HepG2 (cell line): Measurements from ENCODE around the gene DHX57. TPM values are rescaled to one million over a fixed set of nuclear protein-coding genes. Genes with fewer than 3 reads are reported as not detected.

Experiments
- ATAC-seq: fragments of 200-7000 bp; cut with Tn5 transposase; 3 replicates; pipeline ENCODE4 v1.9.1; 2020; ENCODE audit warnings: mild to moderate bottlenecking, moderate library complexity
- BruUV-seq: library from RNA; stranded (reverse); fragments of 400-500 nt; replicated peaks from 2 replicates; lab custom pipeline; 2021; lab: Mats Ljungman, UMichigan
- CTCF ChIA-PET: fragments of 300-600 bp; formaldehyde crosslinking; extraction: SDS; loops from one replicate; lab custom pipeline; 2021; ENCODE audit warnings: low total read pairs, inconsistent platforms, low intra/inter-chr PET ratio; lab: Yijun Ruan, JAX
- POLR2A ChIA-PET: fragments of 350-600 bp; sonication (Branson Sonifier 250); formaldehyde crosslinking; loops from one replicate; lab custom pipeline; 2020; ENCODE audit warnings: antibody characterized with exemption, inconsistent platforms; lab: Yijun Ruan, JAX
- DNase-seq: peaks from one replicate; pipeline ENCODE4 v3.0.0-alpha.2; 2015; ENCODE audit warnings: low spot score
- FAIRE-seq: peaks from 3 replicates; lab custom pipeline; 2011; peaks lifted over from hg19 to GRCh38; lab: Jason Lieb, UNC
- H2AFZ ChIP-seq: one replicate; pipeline ENCODE4 v1.6.1; 2011; ENCODE audit warnings: low read length, inconsistent platforms
- H3K27ac ChIP-seq: fragments of 300-600 bp; 3 replicates; pipeline ENCODE4 v1.8.0; 2011; ENCODE audit warnings: mixed run types, mild to moderate bottlenecking, mixed read lengths, low read length, inconsistent platforms; ENCODE audit not compliant: insufficient read depth; ENCODE audit errors: extremely low read length
- H3K27me3 ChIP-seq, 2 experiments: fragments of 200-600 bp in 1 of 2; 2 replicates in 1 of 2; 3 replicates in 1 of 2; pipeline versions ENCODE4 v1.6.0 to v1.8.0; 2011; ENCODE audit warnings: low read length in 2 of 2, mild to moderate bottlenecking in 2 of 2, moderate library complexity in 2 of 2, inconsistent platforms in 1 of 2; ENCODE audit not compliant: insufficient read depth in 2 of 2, control insufficient read depth in 1 of 2
- H3K36me3 ChIP-seq, 2 experiments: fragments of 200-600 bp in 1 of 2; replicated peaks in 1 of 2; 2 replicates in 1 of 2; 3 replicates in 1 of 2; pipeline versions ENCODE4 v1.5.1 to v1.8.0; 2011; ENCODE audit warnings: low read length in 2 of 2, inconsistent platforms in 1 of 2; ENCODE audit not compliant: insufficient read depth in 2 of 2, control insufficient read depth in 1 of 2
- H3K4me1 ChIP-seq: 2 replicates; pipeline ENCODE4 v1.5.1; 2012; ENCODE audit warnings: low read length, inconsistent platforms; ENCODE audit not compliant: insufficient read depth
- H3K4me2 ChIP-seq: 2 replicates; pipeline ENCODE4 v1.6.0; 2011; ENCODE audit warnings: low read depth, low read length, inconsistent platforms
- H3K4me3 ChIP-seq, 3 experiments: fragments of 200-600 bp in 1 of 3; sonication (generic), shearing (Covaris generic) in 1 of 3; replicated peaks in 1 of 3; 2 replicates each; pipeline ENCODE4 v1.5.1; 2011 to 2016; ENCODE audit warnings: low read length in 3 of 3, inconsistent platforms in 2 of 3, low read depth in 2 of 3, mild to moderate bottlenecking in 2 of 3, control low read depth in 1 of 3, mixed read lengths in 1 of 3; ENCODE audit not compliant: insufficient read depth in 1 of 3
- H3K79me2 ChIP-seq: one replicate; pipeline ENCODE4 v1.6.1; 2011; ENCODE audit warnings: low read length, inconsistent platforms; ENCODE audit not compliant: insufficient read depth
- H3K9ac ChIP-seq: 2 replicates; pipeline ENCODE4 v1.6.0; 2011; ENCODE audit warnings: mild to moderate bottlenecking, low read depth, low read length, inconsistent platforms; ENCODE audit not compliant: insufficient read depth
- H3K9me3 ChIP-seq: 2 replicates; pipeline ENCODE4 v1.5.1; 2012; ENCODE audit warnings: mild to moderate bottlenecking, low read length
- H4K20me1 ChIP-seq: 2 replicates; pipeline ENCODE4 v1.6.0; 2011; ENCODE audit warnings: inconsistent platforms, mild to moderate bottlenecking, low read length, moderate library complexity; ENCODE audit not compliant: insufficient read depth
- CREB1 ChIP-seq, 2 experiments: fragments of 450-650 bp in 1 of 2; IDR thresholded peaks; 2 replicates each; pipeline ENCODE4 v1.6.1; 2016 to 2017; ENCODE audit warnings: control low read depth in 1 of 2, mild to moderate bottlenecking in 1 of 2, missing compliant biosample characterization in 1 of 2, missing genetic modification characterization in 1 of 2
- POLR2G ChIP-seq: fragments of 200-400 bp; formaldehyde crosslinking; IDR thresholded peaks from 2 replicates; pipeline ENCODE4 v1.6.1; 2018; ENCODE audit warnings: mild to moderate bottlenecking, low read depth, low read length, moderate library complexity
- WGBS: methylation state at CpG from one replicate; pipeline ENCODE4 v1.1.6; 2017; ENCODE audit warnings: low lambda C conversion rate; 5-methylcytosine and 5-hydroxymethylcytosine counted together
- in situ Hi-C: cut with HindIII; loops from 2 replicates; pipeline ENCODE4 v1.10.0; 2017; ENCODE audit warnings: low pct_unique_long_range_greater_than_20kb; ENCODE audit not compliant: extremely low pct_ligation_motif_present
- intact Hi-C: fragments of 100-400 bp; cut with micrococcal nuclease; formaldehyde crosslinking; loops from one replicate; pipeline ENCODE4 v1.10.0; 2022; ENCODE audit not compliant: unreplicated experiment
- polyA plus RNA-seq, 8 experiments: library from polyadenylated mRNA; depleted of rRNA in 3 of 8; stranded (reverse) in 7 of 8; unstranded in 1 of 8; fragments of >200 nt; fragmentation: Illumina TruSeq in 4 of 8; extraction: Trizol in 4 of 8; gene quantifications; 2 replicates each; pipeline versions ENCODE4 v1.2.1 to v1.2.3, GENCODE V29; 2011 to 2016; ENCODE audit warnings: low read depth in 4 of 8, missing spikeins in 1 of 8, mixed read lengths in 1 of 8; ENCODE audit not compliant: insufficient read depth in 1 of 8
- small RNA-seq, 3 experiments: library from RNA; depleted of rRNA; stranded (forward); fragments of <200 nt; gene quantifications; one replicate each; pipeline ENCODE3, GENCODE V24; 2012; ENCODE audit warnings: low read depth in 2 of 3, low replicate concordance in 1 of 3; ENCODE audit not compliant: insufficient read length in 3 of 3, insufficient read depth in 2 of 3
- total RNA-seq, 5 experiments: library from RNA; depleted of rRNA; stranded (reverse); fragments of >200 nt; fragmentation: Illumina TruSeq; extraction: Trizol; gene quantifications; 2 replicates each; pipeline ENCODE4 v1.2.3, GENCODE V29; 2016; ENCODE audit warnings: low read depth in 1 of 5

Gene DHX57
- total and polyA plus RNA-seq, 2 of the 13 experiments (the other 11 are each of a cell fraction or from before 2014, with no cell fraction given), result 9.2 to 24.2 TPM

DNA sequence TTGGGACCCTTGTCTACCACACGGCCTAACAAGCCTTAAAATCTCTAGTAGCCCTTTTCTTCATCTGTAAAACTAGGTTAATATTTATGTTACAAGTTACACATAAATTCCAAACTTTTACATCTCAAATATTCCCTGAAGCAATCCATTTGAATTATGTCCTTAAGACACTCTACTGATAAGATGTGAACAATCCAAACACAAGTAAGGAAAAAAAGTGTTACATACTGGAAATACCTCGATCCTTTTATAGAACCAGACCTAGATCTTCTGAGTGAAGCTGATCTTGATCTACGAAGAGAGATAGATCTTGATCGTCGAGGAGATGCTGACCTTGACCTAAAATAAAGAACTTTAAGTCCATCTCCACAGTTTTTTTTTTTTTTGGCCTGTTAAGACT lies 127.9 kb downstream of the DHX57 start:
- BruUV-seq, result no TSS peak
- POLR2A ChIA-PET, result interaction anchor here (1.9 kb wide), 1 partner anchor 16 kb away, joined by 6 read pairs; no protein-coding TSS in a partner anchor

More for the DNA sequence above, 127.9 kb downstream of the DHX57 start:
- peaks cover 82% of the 10 kb centered on the region for H3K4me1 ChIP-seq
- in situ Hi-C loops, result loop anchor here (25.0 kb wide), 1 partner anchor 436 kb away; no protein-coding TSS in a partner anchor
- TF ChIP-seq POLR2G, result 0 out of 2 replicates have a peak, but pooled peaks have one; percentile 4
- no peak for TF ChIP-seq CREB1 (IDR thresholded peaks at IDR 0.05)
- no peak for TF ChIP-seq CREB1 (CRISPR knock-in tag; IDR thresholded peaks at IDR 0.05)
- peak overlapping the region in 2 of 3 experiments; percentile 2 to 3; a peak in 1 of 6 replicates for H3K4me3 ChIP-seq
- no peaks in the 10 kb centered on the region for H3K9me3 ChIP-seq
- H3K36me3 ChIP-seq, result peaks cover 17 to 52% of the 10 kb centered on the region in 2 experiments
- H4K20me1 ChIP-seq, result peaks cover 72% of the 10 kb centered on the region
- H3K4me2 ChIP-seq, result peak overlapping the region; percentile 86
- DNase-seq (no peak), ATAC-seq (no peak), FAIRE-seq (no peak)
- no peaks in the 10 kb centered on the region; a peak in 1 of 5 replicates for H3K27me3 ChIP-seq
- H3K27ac ChIP-seq, result no peak overlapping the region
- H2AFZ ChIP-seq, result no peak overlapping the region
- 81% methylated on average over 5 of the region's 5 CpGs for WGBS
- H3K79me2 ChIP-seq, result peaks cover 70% of the 10 kb centered on the region
- intact Hi-C loops, result loop anchor here (10.0 kb wide), 1 partner anchor 87 kb away; no protein-coding TSS in a partner anchor
- CTCF ChIA-PET, result no interaction called here
- no peak overlapping the region for H3K9ac ChIP-seq

Small RNA genes within 50 kb of the gene (small RNA-seq; reads per million reads assigned to genes)
- 0 reads per million in 3 experiments for gene RNU6-851P

Other genes starting within 250 kb of the DHX57 start
- gene GALM, start 209.8 kb downstream of the DHX57 start, total RNA-seq (2016; rRNA removed; fragmentation: Illumina TruSeq; extraction: Trizol), result 90.0 and 114 TPM in 2 replicates
- gene GALM, start 209.8 kb downstream of the DHX57 start, polyA plus RNA-seq (2011; rRNA removed), result 60.3 and 65.5 TPM in 2 replicates
- gene SRSF7, start 124.6 kb downstream of the DHX57 start, total RNA-seq (2016; rRNA removed; fragmentation: Illumina TruSeq; extraction: Trizol), result 275 and 377 TPM in 2 replicates
- gene SRSF7, start 124.6 kb downstream of the DHX57 start, polyA plus RNA-seq (2011; rRNA removed), result 154 and 172 TPM in 2 replicates
- 43.2 and 62.7 TPM in 2 replicates for gene GEMIN6, start 97.7 kb downstream of the DHX57 start, total RNA-seq (2016; rRNA removed; fragmentation: Illumina TruSeq; extraction: Trizol)
- gene GEMIN6, start 97.7 kb downstream of the DHX57 start, polyA plus RNA-seq (2011; rRNA removed), result 13.0 and 14.4 TPM in 2 replicates
- 28.0 and 38.6 TPM in 2 replicates for gene MORN2, start within 50 bp of the DHX57 start, total RNA-seq (2016; rRNA removed; fragmentation: Illumina TruSeq; extraction: Trizol)
- 4.6 and 7.0 TPM in 2 replicates for gene MORN2, start within 50 bp of the DHX57 start, polyA plus RNA-seq (2011; rRNA removed)
- not detected in 2 replicates for gene ARHGEF33, start 13.9 kb upstream of the DHX57 start, total RNA-seq (2016; rRNA removed; fragmentation: Illumina TruSeq; extraction: Trizol)
- 0.03 and 0.04 TPM in 2 replicates for gene ARHGEF33, start 13.9 kb upstream of the DHX57 start, polyA plus RNA-seq (2011; rRNA removed)
- 20.8 and 26.6 TPM in 2 replicates for gene SOS1, start 245.1 kb upstream of the DHX57 start, total RNA-seq (2016; rRNA removed; fragmentation: Illumina TruSeq; extraction: Trizol)
- 39.5 and 60.4 TPM in 2 replicates for gene SOS1, start 245.1 kb upstream of the DHX57 start, polyA plus RNA-seq (2011; rRNA removed)